CD4-positive, alpha-beta T cell treated with Interferon gamma for 1 hour (primary cell): ENCODE data around the gene PITPNC1.
"Not testable (repeated sequence)": the region's sequence is repeated elsewhere in the genome, so short reads cannot be mapped to it uniquely, and the experiment has no call there.

ENCODE experiments used
- DNase-seq: peaks from one replicate; pipeline ENCODE4 v3.0.0-alpha.2; 2020

Gene PITPNC1

DNA sequence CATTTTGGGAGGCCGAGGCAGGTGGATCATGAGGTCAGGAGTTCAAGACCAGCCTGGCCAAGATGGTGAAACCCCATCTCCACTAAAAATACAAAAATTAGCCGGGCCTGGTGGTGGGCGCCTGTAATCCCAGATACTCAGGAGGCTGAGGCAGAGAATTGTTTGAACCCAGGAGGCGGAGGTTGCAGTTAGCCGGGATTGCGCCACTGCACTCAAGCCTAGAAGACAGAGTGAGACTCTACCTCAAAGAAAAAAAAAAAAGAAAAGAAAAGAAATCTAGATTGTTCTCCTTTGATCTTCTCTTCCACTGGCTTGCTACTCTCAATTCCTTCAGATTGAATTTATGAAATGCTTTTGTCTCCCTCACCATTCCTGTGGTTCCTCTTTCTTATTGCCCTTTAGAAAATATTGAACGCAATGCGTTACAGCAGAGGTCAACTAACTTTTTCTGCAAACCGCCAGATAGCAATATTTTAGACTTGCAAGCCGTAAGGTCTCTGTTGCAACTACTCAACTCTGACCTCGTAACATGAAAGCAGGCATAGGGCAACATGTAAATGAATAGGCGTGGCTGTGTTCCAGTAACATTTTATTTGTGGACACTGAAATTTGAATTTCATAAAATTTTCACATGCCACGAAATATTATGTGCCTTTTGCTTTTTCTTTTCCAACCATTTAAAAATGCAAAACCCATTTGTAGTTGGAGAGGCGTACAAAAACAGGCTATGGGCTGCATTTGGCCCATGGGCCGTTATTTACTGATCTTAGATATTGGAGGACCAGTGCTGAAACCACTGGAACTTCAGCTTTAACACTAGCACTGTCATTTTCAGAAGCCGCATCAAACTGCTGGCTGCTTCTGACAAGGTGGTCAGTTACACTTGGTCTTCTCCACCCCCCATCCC is 24.8 kb downstream of the PITPNC1 start:
- no peak for DNase-seq

DNA sequence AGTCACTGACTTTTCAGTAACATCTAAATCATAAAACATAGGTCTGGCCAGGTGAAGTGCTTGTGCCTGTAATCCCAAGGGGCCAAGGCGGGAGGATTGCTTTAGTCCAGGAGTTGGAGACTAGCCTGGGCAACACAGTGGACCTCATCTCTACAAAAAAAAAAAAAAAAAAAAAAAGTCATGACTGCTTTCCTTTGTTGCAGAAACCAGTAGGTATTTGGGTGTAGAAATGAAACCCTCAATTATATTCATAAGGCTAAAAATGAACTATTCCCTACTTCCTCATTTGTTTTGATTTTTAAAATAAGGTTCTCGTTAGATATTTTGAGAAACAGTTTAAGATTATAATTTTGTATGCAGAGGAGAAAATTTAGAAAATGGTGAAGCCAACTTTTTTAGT is 26.0 kb downstream of the PITPNC1 start:
- DNase-seq, result no peak

DNA sequence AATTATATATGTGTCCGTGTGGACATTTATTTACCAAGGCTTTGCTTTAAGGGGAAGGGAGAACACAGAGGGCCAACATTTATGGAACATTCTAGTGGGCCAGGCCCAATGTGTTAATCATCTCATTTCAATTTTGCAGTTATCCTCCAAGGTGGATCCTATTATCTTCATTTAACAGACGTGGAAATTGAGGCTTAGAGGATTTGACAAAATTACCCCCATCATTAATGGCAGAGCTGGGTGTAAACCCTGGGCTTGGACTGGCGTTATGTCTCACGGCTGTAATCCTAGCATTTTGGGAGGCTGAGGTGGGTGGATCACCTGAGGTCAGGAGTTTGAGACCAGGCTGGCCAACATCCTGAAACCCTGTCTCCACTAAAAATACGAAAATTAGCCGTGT is 26.4 kb downstream of the PITPNC1 start:
- DNase-seq, result no peak

DNA sequence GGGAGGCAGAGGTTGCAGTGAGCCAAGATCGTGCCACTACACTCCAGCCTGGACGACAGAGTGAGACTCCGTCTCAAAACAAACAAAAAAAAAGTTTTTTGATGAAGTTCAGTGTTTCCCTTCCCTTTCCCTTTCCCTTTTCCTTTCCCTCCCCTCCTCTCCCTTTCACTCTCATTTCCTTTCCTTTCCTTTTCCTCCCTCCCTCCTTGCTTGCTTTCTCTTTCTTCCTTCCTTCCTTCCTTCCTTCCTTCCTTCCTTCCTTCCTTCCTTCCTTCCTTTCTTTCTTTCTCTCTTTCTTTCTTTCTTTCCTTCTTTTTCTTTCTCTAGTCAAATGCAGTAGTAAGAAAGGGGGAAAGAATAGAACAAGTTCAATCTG is 31.4 kb downstream of the PITPNC1 start:
- DNase-seq, result not testable (repeated sequence)

DNA sequence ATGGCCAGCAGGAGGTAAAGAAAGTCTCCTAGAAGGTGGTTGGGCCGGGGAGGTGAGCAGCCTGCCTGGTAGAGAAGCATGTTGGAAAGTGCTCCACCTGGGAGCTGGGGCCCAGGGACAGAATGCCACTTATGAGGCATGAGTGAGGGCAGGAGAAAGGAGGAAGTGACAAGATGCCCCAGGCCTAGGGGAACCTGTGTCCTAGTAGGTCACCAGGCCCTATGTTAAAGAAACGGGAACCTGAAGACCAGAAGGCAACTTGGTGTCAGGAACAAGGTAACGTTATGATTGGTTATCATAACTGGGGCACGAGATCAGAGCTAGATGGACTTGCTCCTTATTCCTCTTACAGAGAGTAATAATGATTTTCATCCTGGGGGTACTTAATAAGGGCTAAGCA is 34.3 kb downstream of the PITPNC1 start:
- peak; percentile 14 for DNase-seq

DNA sequence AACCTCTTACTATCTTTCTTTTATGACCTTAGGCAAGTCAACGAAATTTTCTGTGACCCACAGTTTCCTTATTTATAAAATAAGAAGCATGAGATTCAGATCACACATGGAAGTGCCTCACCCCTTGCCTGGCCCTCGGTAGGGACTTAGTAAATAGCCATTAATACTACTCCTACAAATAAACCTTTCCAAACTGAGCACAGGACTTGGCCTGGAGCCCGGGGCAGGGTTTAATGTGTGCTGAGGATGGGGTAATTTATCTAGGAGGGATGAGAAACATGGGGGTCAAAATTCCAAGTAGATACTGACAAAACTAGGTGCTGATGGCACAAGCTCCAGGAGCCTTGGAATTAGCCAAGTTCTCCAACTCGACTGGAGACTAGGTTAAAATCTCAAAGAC is 35.0 kb downstream of the PITPNC1 start:
- no peak for DNase-seq

DNA sequence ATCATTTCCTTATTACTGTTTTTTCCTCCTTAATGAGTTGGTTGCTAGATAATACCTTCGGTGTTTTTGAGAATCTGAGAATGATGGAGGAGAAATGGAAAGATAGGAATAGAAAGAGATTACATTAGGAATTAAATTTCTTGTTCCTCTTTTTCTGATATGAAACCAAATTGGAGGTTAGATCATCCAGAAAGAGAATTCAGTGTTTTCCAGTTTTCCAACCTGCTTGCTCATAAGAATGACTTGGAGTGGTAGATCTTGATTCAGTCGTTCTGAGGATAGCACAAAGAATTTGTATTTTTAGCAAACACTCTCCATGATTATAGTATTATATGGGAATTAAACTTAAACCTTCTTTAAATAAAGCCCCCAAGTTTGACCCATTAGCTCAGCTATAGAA is 35.9 kb downstream of the PITPNC1 start:
- DNase-seq, result no peak

DNA sequence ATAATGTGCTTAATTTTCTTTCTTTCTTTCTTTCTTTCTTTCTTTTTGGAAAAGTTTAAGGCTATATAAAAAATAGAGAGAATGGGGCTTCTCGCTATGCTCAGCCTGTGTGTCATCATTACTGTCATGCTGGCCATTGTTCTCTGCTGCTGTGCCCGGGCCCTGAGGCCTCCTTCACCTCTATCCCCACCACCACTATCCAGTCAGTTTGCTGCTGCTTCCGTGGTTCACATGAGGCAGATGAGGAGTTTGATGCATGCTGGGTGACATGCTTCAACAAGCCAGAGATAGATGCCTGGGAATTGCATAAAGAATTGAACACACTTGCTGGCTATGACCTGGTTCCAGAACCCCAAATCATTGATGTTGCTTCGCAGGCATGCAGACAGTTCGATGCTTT is 36.3 kb downstream of the PITPNC1 start:
- DNase-seq, result no peak

DNA sequence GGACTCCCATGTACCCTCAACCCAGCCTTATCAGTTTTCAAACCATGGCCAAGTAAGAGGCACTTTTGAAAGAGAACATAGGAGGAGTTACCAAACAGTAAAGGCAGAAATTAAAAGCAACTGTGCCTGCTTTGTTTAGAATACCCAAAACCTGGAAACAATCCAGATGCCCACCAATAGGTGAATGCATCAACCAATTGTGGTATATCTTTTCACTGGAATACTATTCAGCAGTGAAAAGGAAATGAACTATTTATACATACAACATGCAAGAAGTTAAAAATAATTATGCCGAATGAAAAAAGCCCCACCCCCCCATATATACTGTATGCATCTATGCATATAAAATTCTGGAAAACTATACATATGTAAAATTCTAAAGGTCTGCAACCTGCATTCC is 37.0 kb downstream of the PITPNC1 start:
- no peak for DNase-seq

DNA sequence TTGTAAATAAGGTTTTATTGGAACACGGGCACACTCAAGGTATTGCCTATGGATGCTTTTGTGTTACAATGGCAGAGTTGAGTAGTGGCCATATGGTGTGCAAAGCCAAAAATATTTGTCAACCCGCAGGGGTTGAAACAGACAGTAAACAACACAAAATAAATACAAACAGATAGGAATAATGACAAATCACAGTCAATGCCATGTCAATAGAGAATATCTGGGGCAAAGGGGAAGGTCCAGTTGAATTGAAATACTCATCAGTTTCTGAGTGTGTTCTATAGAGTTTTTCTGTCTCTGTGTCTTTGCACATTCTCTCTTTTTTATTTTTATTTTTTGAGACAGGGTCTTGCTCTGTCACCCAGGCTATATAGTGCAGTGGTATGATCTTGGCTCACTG is 37.5 kb downstream of the PITPNC1 start:
- DNase-seq, result no peak

DNA sequence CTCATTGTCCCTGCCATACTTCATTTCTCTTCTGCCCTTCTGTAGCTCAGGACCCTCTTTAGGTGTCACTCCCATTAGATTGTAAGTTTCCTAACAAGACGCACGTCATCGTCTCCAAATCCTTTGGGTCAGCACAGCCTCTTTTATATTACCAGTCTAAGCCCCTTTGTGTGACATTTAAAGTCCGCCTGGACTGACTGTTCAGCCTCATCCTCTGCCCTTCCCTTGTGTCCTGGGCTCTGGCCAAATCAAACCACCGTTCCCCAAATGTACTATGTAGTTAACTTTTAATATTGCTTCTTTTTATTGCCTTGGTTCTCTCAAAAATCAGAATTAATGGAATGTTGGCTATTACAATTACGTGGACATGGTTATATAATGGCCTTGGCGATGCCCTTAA is 38.2 kb downstream of the PITPNC1 start:
- DNase-seq, result no peak

DNA sequence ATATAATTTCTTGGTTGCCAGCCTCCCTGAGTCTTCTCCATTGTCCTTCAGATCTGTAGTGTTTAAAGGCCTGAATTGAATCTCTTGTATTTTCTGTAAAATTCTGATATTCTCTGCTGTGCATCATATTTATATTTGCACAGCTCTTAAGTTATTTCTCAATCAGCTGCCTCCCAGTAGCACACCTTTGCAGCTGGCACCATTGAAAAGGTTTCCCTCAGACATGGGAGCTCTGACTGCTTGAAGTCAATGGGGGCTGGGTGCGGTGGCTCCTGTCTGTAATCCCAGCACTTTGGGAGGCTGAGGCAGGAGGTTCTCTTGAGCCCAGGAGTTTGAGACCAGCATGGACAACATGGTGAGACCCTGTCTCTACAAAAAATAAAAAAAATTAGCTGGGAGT is 40.4 kb downstream of the PITPNC1 start:
- DNase-seq, result no peak

DNA sequence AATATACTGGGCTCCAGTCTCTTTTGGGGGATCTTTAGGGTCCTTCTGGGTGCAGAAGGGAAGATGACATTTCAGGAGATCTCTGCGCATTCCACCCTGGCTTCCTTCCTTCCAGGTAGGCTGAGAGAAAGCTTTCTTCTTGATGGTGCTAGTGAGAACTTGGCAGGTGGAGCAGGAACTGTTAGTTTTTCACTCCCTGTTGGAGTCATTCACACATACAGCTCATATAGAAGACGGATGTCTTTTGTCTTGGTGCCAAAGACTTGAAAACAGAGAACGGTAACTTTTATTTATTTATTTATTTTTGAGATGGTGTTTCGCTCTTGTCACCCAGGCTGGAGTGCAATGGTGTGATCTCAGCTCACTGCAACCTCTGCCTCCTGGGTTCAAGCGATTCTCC is 43.9 kb downstream of the PITPNC1 start:
- no peak for DNase-seq

DNA sequence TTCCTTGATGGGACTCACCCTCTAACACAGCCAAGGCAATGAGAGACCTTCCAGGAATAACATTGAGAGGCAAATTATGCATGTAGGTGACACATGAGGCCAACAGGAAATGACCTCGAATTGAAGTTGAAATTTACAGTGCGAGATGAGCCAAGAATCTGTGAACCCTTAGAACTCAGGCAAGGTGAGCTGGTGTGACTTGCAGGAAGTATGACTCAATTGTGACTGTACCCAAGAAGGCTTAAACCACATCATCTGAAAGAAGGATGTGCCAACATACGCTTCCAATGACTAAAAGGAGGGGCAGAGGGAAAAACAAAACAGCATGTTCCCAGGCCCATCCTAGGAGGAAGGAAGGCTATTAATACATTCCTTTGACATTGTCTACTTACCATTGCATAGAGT is 44.8 kb downstream of the PITPNC1 start:
- peak; percentile 71 for DNase-seq

DNA sequence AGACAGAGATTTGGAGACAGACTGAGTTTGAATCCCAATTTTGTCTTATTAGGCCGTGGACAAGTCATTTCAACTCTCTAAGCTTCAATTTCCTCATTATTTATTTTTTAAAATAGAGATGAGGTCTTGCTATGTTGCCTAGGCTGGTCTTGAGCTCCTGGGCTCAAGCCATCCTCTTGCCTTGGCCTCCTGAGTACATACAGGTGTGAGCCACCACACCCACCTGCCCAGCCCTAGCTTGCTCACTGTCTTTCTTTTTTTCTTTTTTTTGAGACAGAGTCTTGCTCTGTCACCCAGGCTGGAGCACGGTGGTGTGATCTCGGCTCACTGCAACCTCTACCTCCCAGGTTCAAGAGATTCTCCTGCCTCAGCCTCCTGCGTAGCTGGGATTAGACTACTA is 45.2 kb downstream of the PITPNC1 start:
- peak; percentile 22 for DNase-seq

DNA sequence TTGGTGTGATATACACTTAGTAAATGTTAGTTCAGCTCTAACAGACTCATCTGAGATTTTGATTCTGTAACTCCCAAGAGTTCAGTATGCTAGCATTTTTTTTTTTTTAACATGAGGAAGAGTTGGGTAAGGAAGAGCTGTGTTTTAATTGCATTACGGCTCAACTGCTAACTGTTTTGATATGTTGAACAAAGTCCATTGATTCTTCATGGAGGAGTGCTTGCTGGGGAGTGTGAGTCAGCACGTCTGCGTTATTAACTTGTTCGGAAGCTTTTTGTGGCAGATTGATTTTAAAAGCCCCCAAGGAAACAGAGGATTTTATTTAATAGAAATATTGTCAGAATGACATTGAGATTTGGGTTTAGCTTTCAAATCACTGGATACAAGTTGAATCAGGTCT is 45.8 kb downstream of the PITPNC1 start:
- DNase-seq, result no peak

DNA sequence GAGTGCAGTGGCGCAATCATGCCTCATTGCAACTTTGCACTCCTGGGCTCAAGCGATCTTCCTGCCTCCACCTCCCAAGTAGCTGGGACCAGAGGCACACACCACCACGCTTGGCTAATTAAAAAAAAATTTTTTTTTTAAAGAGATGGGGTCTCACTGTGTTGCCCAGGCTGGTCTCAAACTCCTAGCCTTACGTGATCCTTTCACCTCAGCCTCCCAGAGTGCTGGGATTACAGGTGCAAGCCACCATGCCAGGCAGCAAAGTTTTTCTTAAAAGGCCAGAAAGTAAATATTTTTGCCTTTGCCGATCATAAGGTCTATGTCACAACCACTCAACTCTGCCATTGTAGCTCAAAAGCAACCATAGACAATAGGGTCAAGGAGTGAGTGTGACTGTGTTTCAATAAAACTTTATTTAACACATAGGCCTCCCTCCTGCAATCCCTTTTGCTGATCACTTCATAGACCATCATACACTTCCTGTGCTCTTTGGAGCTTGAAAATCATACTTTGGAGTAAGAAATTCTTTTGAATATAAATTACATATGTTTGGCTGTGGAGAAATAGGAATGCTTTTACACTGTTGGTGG is 48.6 kb downstream of the PITPNC1 start:
- no peak for DNase-seq

DNA sequence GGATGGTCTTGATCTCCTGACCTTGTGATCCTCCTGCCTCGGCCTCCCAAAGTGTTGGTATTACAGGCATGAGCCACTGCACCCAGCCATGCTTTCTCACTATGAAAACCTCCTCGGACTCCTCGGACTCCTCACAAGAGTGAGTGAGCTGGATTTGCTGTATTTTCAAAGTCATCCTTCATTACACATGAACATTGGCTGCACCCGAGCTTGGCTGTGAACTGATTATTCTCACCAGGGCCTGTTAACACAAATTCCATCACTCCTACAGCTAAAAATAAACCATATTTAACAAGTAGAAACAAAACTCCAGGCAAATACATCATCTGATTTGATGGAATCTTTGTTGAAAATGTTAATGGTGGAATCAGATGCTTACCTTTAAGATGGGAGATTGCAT is 50.3 kb downstream of the PITPNC1 start:
- DNase-seq, result no peak

DNA sequence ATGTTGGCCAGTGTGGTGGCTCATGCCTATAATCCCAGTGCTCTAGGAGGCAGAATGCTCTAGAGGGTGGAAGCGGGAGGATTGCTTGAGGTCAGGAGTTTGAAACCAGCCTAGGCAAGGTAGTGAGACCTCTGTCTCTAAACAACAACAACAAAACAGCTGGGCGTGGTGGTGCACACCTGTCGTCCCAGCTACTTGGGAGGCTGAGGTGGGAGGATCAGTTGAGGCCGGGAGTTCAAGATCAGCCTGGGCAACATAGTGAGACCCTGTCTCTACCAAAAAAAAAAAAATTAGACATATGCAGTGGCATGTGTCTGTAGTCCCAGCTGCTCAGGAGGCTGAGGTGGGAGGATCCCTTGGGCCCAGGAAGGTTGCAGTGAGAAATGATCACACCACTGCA is 53.4 kb downstream of the PITPNC1 start:
- DNase-seq, result not testable (repeated sequence)

DNA sequence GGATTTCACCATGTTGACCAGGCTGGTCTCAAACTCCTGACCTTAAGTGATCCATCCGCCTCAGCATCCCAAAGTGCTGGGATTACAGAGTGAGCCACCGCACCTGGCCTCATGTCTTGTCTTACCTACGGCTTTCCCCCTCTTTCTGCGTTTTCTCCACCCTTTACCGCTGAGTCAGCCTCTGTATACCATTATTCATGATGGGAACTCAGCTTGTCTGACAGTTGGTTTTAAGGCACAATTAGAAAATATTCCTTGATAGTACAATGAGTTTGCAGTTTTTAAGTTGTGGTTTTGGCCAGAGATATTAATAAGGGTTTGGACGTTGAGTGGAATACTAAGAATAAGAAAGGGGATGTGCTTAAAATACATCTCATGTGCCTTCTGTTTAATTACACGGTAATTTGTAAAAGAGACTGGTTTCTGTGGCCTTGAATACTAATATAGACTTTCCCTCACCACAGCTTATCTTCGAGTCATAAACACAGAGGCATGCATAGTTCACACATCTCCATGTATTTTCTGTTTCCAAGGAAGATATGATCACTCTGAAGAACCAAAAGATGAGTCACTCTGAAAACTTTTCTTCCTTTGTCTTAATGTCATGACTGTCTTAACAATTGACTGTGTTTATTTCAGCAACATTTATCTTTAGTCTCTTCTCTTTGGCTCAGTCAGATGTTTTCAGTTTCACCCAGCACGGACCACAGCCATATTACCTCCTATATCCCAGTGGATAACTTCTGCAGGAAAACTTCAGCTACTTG is 54.4 kb downstream of the PITPNC1 start:
- DNase-seq, result no peak

DNA sequence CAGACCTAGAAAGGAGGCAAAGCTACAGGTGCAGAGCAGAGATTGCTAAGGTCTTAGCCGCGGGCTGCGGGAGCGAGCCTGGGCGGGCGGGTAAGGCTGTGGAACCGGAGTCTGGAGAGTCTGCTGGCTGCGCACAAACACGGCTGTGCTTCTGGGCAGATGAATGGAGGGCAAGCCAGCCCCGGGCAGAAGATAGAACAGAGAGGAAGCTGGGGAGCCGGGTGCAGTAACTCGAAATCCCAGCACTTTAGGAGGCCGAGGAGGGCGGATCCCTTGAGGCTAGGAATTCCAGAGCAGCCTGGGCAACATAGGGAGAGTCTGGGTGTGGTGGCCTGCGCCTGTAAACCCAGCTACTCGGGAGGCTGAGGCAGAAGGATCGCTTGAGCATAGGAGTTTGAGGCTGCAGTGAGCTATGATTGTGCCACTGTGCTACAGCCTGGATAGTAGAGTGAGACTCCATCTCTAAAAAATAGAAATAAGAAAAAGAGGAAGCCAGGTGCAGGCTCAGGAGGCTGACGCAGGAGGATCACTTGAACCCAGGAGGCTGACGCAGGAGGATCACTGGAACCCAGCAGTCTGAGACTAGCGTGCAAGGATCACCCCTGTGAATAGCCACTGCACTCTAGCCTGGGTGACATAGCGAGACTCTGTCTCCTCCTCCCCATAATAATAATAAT is 56.3 kb downstream of the PITPNC1 start:
- DNase-seq, result no peak

DNA sequence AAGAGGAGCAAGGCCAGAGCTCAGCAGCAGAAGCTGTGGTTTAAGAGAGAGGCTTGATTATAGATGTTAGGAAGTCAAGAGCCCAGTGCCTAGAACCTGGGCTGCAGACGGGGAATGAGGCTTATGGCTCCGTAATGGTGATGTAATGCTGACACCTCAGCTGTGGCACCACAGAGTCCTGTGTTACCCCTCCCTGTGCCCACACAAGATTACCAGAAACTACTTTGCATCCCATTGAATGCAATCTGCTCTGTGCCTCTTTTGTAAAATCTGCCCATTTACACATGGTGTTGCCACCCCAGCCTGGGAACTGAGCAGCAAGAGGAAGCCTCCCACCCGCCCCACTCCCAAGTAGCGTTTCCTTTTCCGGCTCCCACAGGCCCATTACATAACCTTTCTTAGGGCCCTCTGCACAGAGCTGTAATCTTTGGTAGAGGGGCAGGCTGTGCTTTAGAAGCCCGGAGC is 57.0 kb downstream of the PITPNC1 start:
- DNase-seq, result peak; percentile 69

DNA sequence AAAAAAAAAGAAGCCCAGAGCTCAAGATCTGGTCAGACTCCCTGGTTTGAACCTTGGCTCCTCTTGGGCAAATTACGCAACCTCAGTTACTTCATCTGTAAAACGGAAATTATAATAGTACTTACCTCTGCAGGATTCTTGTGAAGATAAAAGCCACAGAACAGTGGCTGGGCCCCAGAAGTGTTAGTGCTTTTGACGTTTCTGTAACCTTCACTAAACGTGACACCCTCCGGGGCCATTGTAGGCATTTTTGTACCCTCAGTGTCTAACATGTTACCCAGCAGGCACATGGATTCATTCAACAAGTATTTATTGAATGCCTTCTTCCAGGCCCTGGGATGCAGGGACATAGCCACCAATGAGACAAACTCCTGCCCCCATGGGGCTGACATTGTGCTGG is 58.0 kb downstream of the PITPNC1 start:
- DNase-seq, result peak; percentile 75
